HUDEP-2 (cell line): Measurements from ENCODE around the gene TMEM222.

Experiments
- DNase-seq, 76 experiments: peaks; one replicate each; lab custom pipeline; 2025; ENCODE audit not compliant: unreplicated experiment in 76 of 76; lab: John Stamatoyannopoulos, UW

TMEM222 gene

GRCh38 chr1:27357281-27358037 lies 35.5 kb downstream of the TMEM222 start:
- peak in 59 of 76 experiments; percentile 15 to 80 (median 51) for DNase-seq

- no peak for DNase-seq
Observed at GRCh38 chr1:27358038-27358927, 36.3 kb downstream of the TMEM222 start.

GRCh38 chr1:27358928-27359313 lies 37.0 kb downstream of the TMEM222 start:
- DNase-seq, result no peak

- DNase-seq, result peak in 7 of 76 experiments; percentile 7 to 24 (median 15)
Observed at GRCh38 chr1:27359822-27360158, 37.8 kb downstream of the TMEM222 start.

GRCh38 chr1:27360159-27361043 lies 38.4 kb downstream of the TMEM222 start:
- no peak for DNase-seq

- DNase-seq, result no peak
Observed at GRCh38 chr1:27361044-27361402, 39.1 kb downstream of the TMEM222 start.

- DNase-seq, result no peak
Observed at GRCh38 chr1:27361553-27361952, 39.6 kb downstream of the TMEM222 start.

GRCh38 chr1:27363766-27364695 lies 42.1 kb downstream of the TMEM222 start:
- DNase-seq, result no peak

- no peak for DNase-seq
Observed at GRCh38 chr1:27364696-27365371, 42.9 kb downstream of the TMEM222 start.

GRCh38 chr1:27365372-27366112 lies 43.6 kb downstream of the TMEM222 start:
- DNase-seq, result peak in 71 of 76 experiments; percentile 21 to 95 (median 75)

- peak in 67 of 76 experiments; percentile 18 to 95 (median 66) for DNase-seq
Observed at GRCh38 chr1:27366113-27366410, 44.1 kb downstream of the TMEM222 start.

- peak in 71 of 76 experiments; percentile 15 to 85 (median 66) for DNase-seq
Observed at GRCh38 chr1:27366411-27367159, 44.6 kb downstream of the TMEM222 start, which contains the start of gene MAP3K6. MAP3K6 (minus strand) TSS chr1:27366961; CDS start chr1:27366597, 364 bp downstream.

- DNase-seq, result no peak
Observed at GRCh38 chr1:27367160-27367650, 45.2 kb downstream of the TMEM222 start.

- peak in 75 of 76 experiments; percentile 18 to 91 (median 79) for DNase-seq
Observed at GRCh38 chr1:27368869-27369582, 47.1 kb downstream of the TMEM222 start.

- peak in 17 of 76 experiments; percentile 5 to 44 (median 20) for DNase-seq
Observed at GRCh38 chr1:27372022-27372807, 50.3 kb downstream of the TMEM222 start.
